ENCODE measurements around the gene PRUNE2. TPM values are rescaled to one million over a fixed set of nuclear protein-coding genes. Genes with fewer than 3 reads are reported as not detected.
"Not testable (repeated sequence)": the region's sequence is repeated elsewhere in the genome, so short reads cannot be mapped to it uniquely, and the experiment has no call there.

Gene PRUNE2
- total RNA-seq, 1 donor from 2014 or later: 1.1 TPM

- intact Hi-C loops (cut with micrococcal nuclease): no loop called here
Observed at GRCh38 chr9:76607730-76608436, 298.0 kb downstream of the PRUNE2 start.

- intact Hi-C loops (cut with micrococcal nuclease): no loop called here
Observed at GRCh38 chr9:76605321-76605900, 300.5 kb downstream of the PRUNE2 start.

GRCh38 chr9:76603931-76604570, 301.9 kb downstream of the PRUNE2 start:
- intact Hi-C loops (cut with micrococcal nuclease): no loop called here

GRCh38 chr9:76603448-76603895, 302.4 kb downstream of the PRUNE2 start:
- intact Hi-C loops (cut with micrococcal nuclease): no loop called here

- intact Hi-C loops (cut with micrococcal nuclease): no loop called here
Observed at GRCh38 chr9:76602199-76602598, 303.7 kb downstream of the PRUNE2 start.

- intact Hi-C loops (cut with micrococcal nuclease): no loop called here
Observed at GRCh38 chr9:76600007-76600615, 305.8 kb downstream of the PRUNE2 start.

GRCh38 chr9:76598981-76599380, 306.9 kb downstream of the PRUNE2 start:
- intact Hi-C loops (cut with micrococcal nuclease): no loop called here

GRCh38 chr9:76595645-76596044, 310.3 kb downstream of the PRUNE2 start:
- intact Hi-C loops (cut with micrococcal nuclease): no loop called here

GRCh38 chr9:76594764-76595424, 311.0 kb downstream of the PRUNE2 start:
- intact Hi-C loops (cut with micrococcal nuclease): no loop called here

GRCh38 chr9:76593961-76594735, 311.8 kb downstream of the PRUNE2 start:
- intact Hi-C loops (cut with micrococcal nuclease): not testable (repeated sequence)

GRCh38 chr9:76592974-76593347, 313.0 kb downstream of the PRUNE2 start:
- intact Hi-C loops (cut with micrococcal nuclease): no loop called here

- intact Hi-C loops (cut with micrococcal nuclease): no loop called here
Observed at GRCh38 chr9:76592091-76592973, 313.6 kb downstream of the PRUNE2 start.

- intact Hi-C loops (cut with micrococcal nuclease): no loop called here
Observed at GRCh38 chr9:76591256-76591950, 314.5 kb downstream of the PRUNE2 start.

- intact Hi-C loops (cut with micrococcal nuclease): no loop called here
Observed at GRCh38 chr9:76588316-76588715, 317.6 kb downstream of the PRUNE2 start.

GRCh38 chr9:76586390-76587314, 319.3 kb downstream of the PRUNE2 start:
- intact Hi-C loops (cut with micrococcal nuclease): no loop called here

GRCh38 chr9:76585487-76586389, 320.2 kb downstream of the PRUNE2 start:
- intact Hi-C loops (cut with micrococcal nuclease): no loop called here

- intact Hi-C loops (cut with micrococcal nuclease): no loop called here
Observed at GRCh38 chr9:76583256-76583655, 322.7 kb downstream of the PRUNE2 start.
